HUES64 (cell line): ENCODE data around the gene BSG.

ENCODE experiments used
- H3K27ac ChIP-seq: 2 replicates; pipeline ENCODE4 v1.7.0; 2013; ENCODE audit warnings: low read depth, low read length, inconsistent platforms
- H3K27me3 ChIP-seq: 2 replicates; pipeline ENCODE4 v1.6.1; 2013; ENCODE audit warnings: mild to moderate bottlenecking, low read length; ENCODE audit not compliant: insufficient read depth
- H3K36me3 ChIP-seq: 2 replicates; pipeline ENCODE4 v1.6.1; 2013; ENCODE audit warnings: mild to moderate bottlenecking, low read length; ENCODE audit not compliant: insufficient read depth
- H3K4me1 ChIP-seq: 2 replicates; pipeline ENCODE4 v1.6.1; 2013; ENCODE audit warnings: mild to moderate bottlenecking, low read length, moderate library complexity; ENCODE audit not compliant: insufficient read depth
- H3K4me3 ChIP-seq: 2 replicates; pipeline ENCODE4 v1.5.1; 2013; ENCODE audit warnings: mild to moderate bottlenecking, low read length, moderate library complexity
- H3K9ac ChIP-seq: 2 replicates; pipeline ENCODE4 v1.6.1; 2013; ENCODE audit warnings: mild to moderate bottlenecking, low read depth, low read length
- H3K9me3 ChIP-seq: 2 replicates; pipeline ENCODE4 v1.6.1; 2013; ENCODE audit warnings: low read depth, low read length; ENCODE audit not compliant: insufficient read depth
- WGBS: fragments of 150-250, 120-280 bp; methylation state at CpG from one replicate; pipeline ENCODE4 v1.1.7; 2013; ENCODE audit warnings: missing lambda C conversion rate; 5-methylcytosine and 5-hydroxymethylcytosine counted together

The BSG gene

GRCh38 chr19:612941-613340 lies 40.5 kb downstream of the BSG start:
- Histone ChIP-seq H3K36me3 (peaks cover 16% of the 10 kb centered on the region), H3K9ac (no peak overlapping the region), H3K27me3 (no peaks in the 10 kb centered on the region), H3K4me1 (no peaks in the 10 kb centered on the region), H3K9me3 (no peaks in the 10 kb centered on the region), H3K4me3 (no peak overlapping the region), H3K27ac (no peak overlapping the region)
- 95% methylated on average over 33 of the region's 33 CpGs for WGBS

GRCh38 chr19:613732-614567 lies 41.6 kb downstream of the BSG start:
- Histone ChIP-seq H3K4me3 (no peak overlapping the region), H3K27me3 (no peaks in the 10 kb centered on the region), H3K4me1 (no peaks in the 10 kb centered on the region), H3K9ac (no peak overlapping the region), H3K27ac (no peak overlapping the region), H3K9me3 (no peaks in the 10 kb centered on the region), H3K36me3 (peaks cover 25% of the 10 kb centered on the region)
- WGBS = 95% methylated on average over 54 of the region's 54 CpGs

GRCh38 chr19:615619-616018 lies 43.2 kb downstream of the BSG start:
- no peak overlapping the region for H3K9ac ChIP-seq
- peaks cover 39% of the 10 kb centered on the region for H3K36me3 ChIP-seq
- H3K27me3 ChIP-seq = no peaks in the 10 kb centered on the region
- no peak overlapping the region for H3K4me3 ChIP-seq
- H3K9me3 ChIP-seq = no peaks in the 10 kb centered on the region
- H3K27ac ChIP-seq = no peak overlapping the region
- WGBS = 95% methylated on average over 33 of the region's 33 CpGs
- H3K4me1 ChIP-seq = no peaks in the 10 kb centered on the region

- Histone ChIP-seq H3K27ac (no peak overlapping the region), H3K9ac (no peak overlapping the region), H3K36me3 (peaks cover 39% of the 10 kb centered on the region), H3K9me3 (no peaks in the 10 kb centered on the region), H3K4me1 (no peaks in the 10 kb centered on the region), H3K27me3 (no peaks in the 10 kb centered on the region), H3K4me3 (no peak overlapping the region; the same call in 1 of the 2 replicates)
- 95% methylated on average over 74 of the region's 97 CpGs for WGBS
These were observed 43.8 kb downstream of the BSG start for GRCh38 chr19:616062-616700.

GRCh38 chr19:616747-617526 lies 44.5 kb downstream of the BSG start:
- 96% methylated on average over 56 of the region's 58 CpGs for WGBS
- Histone ChIP-seq H3K9ac (no peak overlapping the region), H3K27me3 (no peaks in the 10 kb centered on the region), H3K9me3 (no peaks in the 10 kb centered on the region), H3K4me1 (no peaks in the 10 kb centered on the region), H3K36me3 (peaks cover 43% of the 10 kb centered on the region), H3K4me3 (no peak overlapping the region), H3K27ac (no peak overlapping the region)

GRCh38 chr19:617551-618246 lies 45.3 kb downstream of the BSG start:
- Histone ChIP-seq H3K36me3 (peaks cover 45% of the 10 kb centered on the region), H3K4me1 (no peaks in the 10 kb centered on the region), H3K9ac (no peak overlapping the region), H3K27me3 (no peaks in the 10 kb centered on the region), H3K27ac (no peak overlapping the region), H3K9me3 (no peaks in the 10 kb centered on the region), H3K4me3 (no peak overlapping the region)
- 93% methylated on average over 29 of the region's 29 CpGs for WGBS

- no peak overlapping the region for H3K27ac ChIP-seq
- 97% methylated on average over 19 of the region's 19 CpGs for WGBS
- no peak overlapping the region for H3K9ac ChIP-seq
- no peaks in the 10 kb centered on the region for H3K9me3 ChIP-seq
- no peaks in the 10 kb centered on the region for H3K27me3 ChIP-seq
- no peak overlapping the region for H3K4me3 ChIP-seq
- peaks cover 48% of the 10 kb centered on the region for H3K36me3 ChIP-seq
- no peaks in the 10 kb centered on the region for H3K4me1 ChIP-seq
These were observed 45.8 kb downstream of the BSG start for GRCh38 chr19:618247-618619.

GRCh38 chr19:618674-619285 lies 46.4 kb downstream of the BSG start:
- H3K36me3 ChIP-seq = peaks cover 53% of the 10 kb centered on the region
- H3K9me3 ChIP-seq = no peaks in the 10 kb centered on the region
- H3K4me3 ChIP-seq = no peak overlapping the region
- no peaks in the 10 kb centered on the region for H3K4me1 ChIP-seq
- H3K27me3 ChIP-seq = no peaks in the 10 kb centered on the region
- H3K9ac ChIP-seq = no peak overlapping the region
- H3K27ac ChIP-seq = no peak overlapping the region
- whole genome bisulfite sequencing = 96% methylated on average over 27 of the region's 27 CpGs

GRCh38 chr19:619286-620002 lies 47.0 kb downstream of the BSG start:
- Histone ChIP-seq H3K27me3 (no peaks in the 10 kb centered on the region), H3K4me1 (no peaks in the 10 kb centered on the region), H3K9ac (no peak overlapping the region), H3K4me3 (no peak overlapping the region), H3K27ac (no peak overlapping the region), H3K9me3 (no peaks in the 10 kb centered on the region), H3K36me3 (peaks cover 56% of the 10 kb centered on the region)
- WGBS = 96% methylated on average over 47 of the region's 47 CpGs

- no peak overlapping the region for H3K9ac ChIP-seq
- H3K4me3 ChIP-seq = no peak overlapping the region
- H3K27me3 ChIP-seq = no peaks in the 10 kb centered on the region
- 96% methylated on average over 45 of the region's 51 CpGs for WGBS
- no peak overlapping the region for H3K27ac ChIP-seq
- no peaks in the 10 kb centered on the region for H3K4me1 ChIP-seq
- H3K36me3 ChIP-seq = peaks cover 58% of the 10 kb centered on the region
- H3K9me3 ChIP-seq = no peaks in the 10 kb centered on the region
These were observed 47.9 kb downstream of the BSG start for GRCh38 chr19:620166-620862.
